GM19328 (cell line): ENCODE measurements around the gene MYO18B.

ENCODE experiments used
- ATAC-seq: cut with Tn5 transposase; IDR thresholded peaks from one replicate; pipeline ENCODE4 v1.9.1; 2021; ENCODE audit warnings: mild to moderate bottlenecking, moderate library complexity; ENCODE audit not compliant: unreplicated experiment

The MYO18B gene

GRCh38 chr22:25843660-25844405, 101.8 kb downstream of the MYO18B start:
- no peak for ATAC-seq

DNA sequence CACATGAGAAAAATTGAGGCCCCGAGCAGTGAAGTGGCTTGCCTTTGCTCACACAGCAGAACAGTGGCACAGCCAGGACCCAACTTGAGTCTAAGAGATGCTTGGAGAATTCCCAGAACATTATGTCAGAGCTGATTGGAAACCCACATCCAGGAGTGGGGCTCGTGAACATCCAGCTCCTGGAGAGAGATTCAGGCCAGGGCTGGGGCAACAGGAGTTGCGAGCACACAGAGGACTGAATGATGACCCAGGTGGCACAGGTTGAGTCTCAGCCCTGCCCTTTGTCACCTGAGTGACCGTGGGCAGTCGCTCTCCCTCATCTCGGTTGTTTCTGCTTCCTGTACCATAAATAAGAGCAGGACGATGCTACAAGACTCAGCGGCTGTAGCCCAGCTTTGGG, 102.6 kb downstream of the MYO18B start:
- no peak for ATAC-seq

DNA sequence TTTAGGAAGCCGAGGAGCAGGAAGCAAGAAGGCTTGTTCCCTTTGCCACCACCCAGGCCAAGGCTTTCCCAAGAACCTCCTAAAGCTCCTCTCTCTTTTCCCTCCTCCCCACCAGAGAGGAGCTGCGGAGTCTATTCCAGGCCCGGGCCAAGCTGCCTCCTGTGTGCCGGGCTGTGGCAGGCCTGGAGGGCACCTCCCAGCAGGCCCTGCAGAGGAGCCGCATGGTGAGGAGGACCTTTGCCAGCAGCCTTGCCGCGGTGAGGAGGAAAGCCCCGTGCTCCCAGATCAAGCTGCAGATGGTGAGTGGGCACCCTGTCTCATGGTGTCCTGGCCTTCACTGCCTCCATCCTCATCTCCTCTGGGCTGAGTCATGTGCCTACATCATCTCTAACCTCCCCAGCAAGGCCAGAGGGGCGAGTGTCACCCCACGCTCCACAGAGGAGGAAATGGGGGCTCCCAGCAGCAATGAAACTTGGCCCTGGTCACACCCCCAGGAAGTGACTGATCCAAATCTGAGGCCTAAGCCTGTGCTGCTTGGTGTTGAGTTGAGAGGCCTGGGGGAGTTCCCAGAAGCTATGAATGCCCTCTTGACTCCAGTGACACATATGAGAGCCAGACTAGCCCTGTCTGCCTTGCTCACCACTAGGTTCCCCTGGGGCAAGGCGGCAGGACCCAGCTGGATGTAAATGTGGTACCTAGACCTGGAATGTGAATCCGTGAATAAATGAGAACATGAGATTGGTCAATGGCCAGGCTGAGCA, 104.2 kb downstream of the MYO18B start:
- ATAC-seq: no peak

- no peak for ATAC-seq
Observed at GRCh38 chr22:25847451-25847850, 105.5 kb downstream of the MYO18B start.

- no peak for ATAC-seq
Observed at GRCh38 chr22:25848954-25849353, 107.0 kb downstream of the MYO18B start.

GRCh38 chr22:25849522-25849921, 107.5 kb downstream of the MYO18B start:
- no peak for ATAC-seq

DNA sequence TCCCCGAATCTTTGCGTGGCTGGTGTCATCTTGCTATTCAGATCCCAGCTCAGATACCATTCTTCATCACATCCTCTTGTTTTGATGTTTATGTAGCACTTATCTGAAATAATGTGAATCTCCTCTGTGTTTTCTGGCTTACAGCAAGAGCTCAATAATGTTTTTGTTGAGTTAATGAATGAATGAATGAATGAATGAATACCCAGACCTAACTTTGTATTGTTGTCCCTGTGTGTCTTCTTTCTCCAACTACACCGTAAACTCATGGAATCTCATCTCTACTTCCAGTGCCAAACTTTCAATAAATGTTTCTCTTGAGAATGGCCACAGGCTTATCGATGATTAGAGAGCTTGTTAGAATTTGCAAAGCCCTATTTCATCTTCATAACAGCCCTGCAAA, 110.2 kb downstream of the MYO18B start:
- ATAC-seq: no peak

GRCh38 chr22:25853078-25853477, 111.1 kb downstream of the MYO18B start:
- no peak for ATAC-seq

DNA sequence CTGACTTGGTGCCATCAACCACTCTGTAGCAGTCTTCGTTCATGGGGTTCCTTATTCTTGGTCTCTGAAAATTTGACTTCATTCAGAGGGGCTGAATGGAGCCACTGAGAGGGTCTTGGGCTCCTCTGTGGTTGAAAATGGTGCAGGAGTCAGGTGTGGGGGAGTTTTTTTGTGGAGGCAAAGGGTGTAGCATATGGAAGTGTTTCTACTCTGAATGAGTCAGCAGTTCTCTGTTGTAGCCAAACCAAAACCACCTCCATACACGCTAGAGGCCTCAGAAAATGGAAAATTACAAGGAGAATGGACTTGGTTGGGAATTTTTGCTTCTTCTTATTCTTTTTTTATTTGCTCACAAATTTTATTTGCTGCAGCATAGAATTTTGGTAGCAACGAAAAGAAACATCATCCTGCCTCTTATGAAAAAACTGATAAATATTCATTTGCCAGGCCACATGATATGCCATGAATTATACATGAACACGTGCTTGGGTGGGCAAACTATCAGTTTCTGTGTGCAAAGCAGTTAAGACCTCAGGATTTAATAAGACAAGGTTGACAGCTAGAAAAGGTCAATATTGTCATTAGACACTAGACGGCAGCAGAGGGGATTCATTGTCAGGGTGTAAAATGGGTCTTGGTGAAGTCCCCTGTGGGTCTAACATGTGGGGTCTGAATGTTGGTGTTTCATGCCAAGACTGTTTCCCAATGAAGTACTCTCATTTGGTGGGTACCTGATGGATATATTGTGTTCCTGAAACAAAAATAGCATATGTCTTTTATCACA, 111.7 kb downstream of the MYO18B start:
- ATAC-seq: no peak

GRCh38 chr22:25869771-25870170, 127.8 kb downstream of the MYO18B start:
- ATAC-seq: no peak

GRCh38 chr22:25874327-25874726, 132.3 kb downstream of the MYO18B start:
- no peak for ATAC-seq

- no peak for ATAC-seq
Observed at GRCh38 chr22:25875461-25875860, 133.5 kb downstream of the MYO18B start.

DNA sequence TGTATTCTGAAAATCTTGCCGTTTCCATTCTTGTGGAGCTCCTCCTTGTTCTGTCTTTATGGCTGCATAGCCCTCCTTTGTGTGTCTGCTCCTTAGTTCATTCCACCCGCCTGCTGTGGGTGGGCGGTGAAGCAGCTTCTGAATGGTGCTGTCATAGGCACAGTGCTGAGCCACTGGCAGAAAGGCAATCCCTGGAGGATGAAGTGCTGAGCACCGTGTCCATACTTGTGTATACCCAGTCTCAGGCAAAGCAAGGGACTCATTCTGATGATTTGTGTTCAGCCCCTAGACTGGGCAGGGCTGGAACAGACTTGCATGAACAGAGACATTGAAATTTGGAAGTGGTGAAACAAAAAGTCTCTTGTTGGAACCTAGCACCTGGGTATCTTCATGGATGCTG, 134.9 kb downstream of the MYO18B start:
- no peak for ATAC-seq

- no peak for ATAC-seq
Observed at GRCh38 chr22:25878933-25879332, 136.9 kb downstream of the MYO18B start.

DNA sequence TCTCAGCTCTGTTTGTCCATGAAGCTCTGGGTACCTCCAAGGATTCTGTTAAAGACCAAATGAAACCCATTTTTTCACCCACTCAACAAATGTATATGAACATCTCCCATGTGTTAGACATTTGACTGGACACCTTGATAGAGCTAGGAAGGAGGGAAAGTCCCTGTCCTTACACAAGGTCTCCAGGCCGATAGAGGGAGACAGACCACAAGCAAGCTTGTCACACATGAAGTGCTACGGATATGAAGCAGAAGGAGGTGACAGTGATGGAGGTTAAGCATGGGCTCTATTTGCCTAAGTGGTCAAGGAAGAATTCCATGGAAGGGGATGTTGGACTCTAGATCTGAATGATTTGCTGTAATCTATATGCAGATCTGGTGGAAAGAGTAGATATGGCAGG, 138.5 kb downstream of the MYO18B start:
- ATAC-seq: no peak

- no peak for ATAC-seq
Observed at GRCh38 chr22:25881210-25881755, 139.3 kb downstream of the MYO18B start.

DNA sequence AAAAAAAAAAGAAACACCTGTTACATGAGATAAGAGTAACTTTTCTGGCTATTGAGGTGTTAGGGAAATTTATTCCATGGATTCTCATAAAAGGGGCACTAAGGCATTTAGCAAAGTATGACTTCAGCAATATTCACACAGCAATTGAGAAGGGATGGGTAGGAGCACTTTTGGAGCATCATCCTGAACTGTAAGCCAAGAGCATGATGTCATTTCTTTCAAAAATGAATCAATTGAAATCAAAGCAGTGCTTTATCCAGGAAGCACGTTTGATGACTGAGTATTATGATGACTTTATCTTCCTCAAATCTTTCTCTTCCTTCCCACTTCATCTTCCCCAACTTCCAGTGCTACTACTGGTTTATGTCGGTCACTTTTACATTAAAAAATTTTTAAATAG, 140.4 kb downstream of the MYO18B start:
- ATAC-seq: no peak

DNA sequence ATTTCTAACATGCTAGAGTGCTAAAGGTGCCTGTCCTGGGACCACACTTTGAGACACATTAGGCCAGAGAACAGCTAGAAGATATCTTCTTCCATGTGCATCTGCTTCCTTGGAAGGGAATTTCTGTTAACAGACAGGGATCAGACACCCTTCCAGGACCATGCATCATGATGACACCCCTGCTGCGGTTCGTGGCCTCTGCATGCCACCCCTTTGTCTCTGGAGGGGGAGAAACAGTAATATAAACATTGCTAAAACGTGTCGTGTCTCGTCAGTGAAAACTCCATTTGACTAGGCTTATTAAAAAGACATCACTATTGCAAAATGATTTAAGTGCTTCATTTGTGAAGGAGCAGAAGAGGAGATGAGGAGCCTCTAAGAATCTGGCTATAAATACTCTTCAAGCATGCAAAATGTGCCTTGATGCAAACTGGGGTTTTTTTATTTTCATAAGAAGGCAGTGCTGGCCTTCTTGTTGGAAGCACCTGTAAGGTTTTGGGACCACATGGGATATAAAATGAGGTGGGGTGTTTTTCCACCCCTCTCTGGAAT, 141.6 kb downstream of the MYO18B start:
- ATAC-seq: no peak

DNA sequence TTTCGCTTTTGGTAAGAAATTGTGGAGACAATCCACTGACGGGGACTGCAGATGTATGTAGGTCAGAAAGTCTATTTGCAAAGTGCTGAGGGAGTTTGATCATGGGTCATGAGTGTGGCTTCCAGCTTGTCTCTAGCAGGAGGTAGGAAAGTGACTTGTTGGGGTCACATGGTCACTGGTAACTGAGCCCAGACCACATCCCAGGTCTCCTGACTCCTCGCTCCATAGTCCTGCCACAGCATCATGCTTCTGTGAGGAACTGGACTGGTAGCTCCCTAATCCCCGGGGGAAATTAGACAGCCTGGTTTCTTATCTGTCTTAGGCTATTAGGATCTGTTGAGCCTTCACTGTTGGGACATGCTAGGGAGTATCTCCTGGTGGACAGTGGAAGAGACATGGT, 142.1 kb downstream of the MYO18B start:
- ATAC-seq: no peak

DNA sequence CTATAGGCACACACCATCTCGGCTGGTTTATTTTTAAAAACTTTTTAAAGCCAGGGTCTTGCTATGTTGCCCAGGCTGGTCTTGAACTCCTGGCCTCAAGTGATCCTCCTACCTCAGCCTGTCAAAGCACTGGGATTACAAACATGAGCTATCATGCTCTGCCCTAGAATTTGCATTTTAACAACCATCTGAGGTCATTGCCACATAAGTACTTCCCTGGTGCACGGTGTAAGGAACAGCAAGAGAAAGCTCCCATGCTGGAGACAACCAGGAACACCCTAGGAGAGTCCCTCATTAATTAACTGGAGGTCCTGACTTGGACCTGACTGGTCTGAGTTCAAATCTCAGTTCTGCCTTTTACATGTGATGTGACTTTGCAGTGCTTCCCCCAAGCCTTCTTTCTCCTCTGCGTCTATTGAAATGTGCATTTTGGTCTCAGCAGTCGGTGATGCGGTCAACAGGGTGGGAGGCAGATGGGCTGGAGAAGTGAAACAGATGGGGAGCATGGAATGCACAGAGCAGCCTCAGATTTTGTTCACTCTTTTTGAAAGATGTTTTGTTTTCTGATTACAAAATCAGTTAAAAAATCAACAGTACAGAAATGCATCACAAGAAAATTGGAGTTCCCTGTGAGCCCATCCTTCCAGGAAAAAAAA, 146.5 kb downstream of the MYO18B start:
- ATAC-seq: no peak

- ATAC-seq: no peak
Observed at GRCh38 chr22:25890651-25891050, 148.7 kb downstream of the MYO18B start.
